Measurements from ENCODE around the gene TNFRSF1B.

Gene TNFRSF1B

GRCh38 chr1:12251442-12251841, 84.7 kb downstream of the TNFRSF1B start:
- H3K9me3 ChIP-seq, result no peaks in the 10 kb centered on the region
- no peak overlapping the region for H3K4me3 ChIP-seq
- H3K4me2 ChIP-seq, result no peak overlapping the region
- H3K4me1 ChIP-seq, result no peaks in the 10 kb centered on the region
- H3K27me3 ChIP-seq, result no peaks in the 10 kb centered on the region
- no peak overlapping the region for H3K9ac ChIP-seq
- peaks cover 95% of the 10 kb centered on the region for H3K36me3 ChIP-seq
- H4K20me1 ChIP-seq, result no peaks in the 10 kb centered on the region
- no peak overlapping the region for H3K27ac ChIP-seq
- no peak for TF ChIP-seq Cebpa-rat (IDR thresholded peaks at IDR 0.05)

- Histone ChIP-seq H3K27ac (no peak overlapping the region), H4K20me1 (no peaks in the 10 kb centered on the region), H3K4me1 (no peaks in the 10 kb centered on the region), H3K9me3 (no peaks in the 10 kb centered on the region), H3K36me3 (peaks cover 98% of the 10 kb centered on the region), H3K4me3 (no peak overlapping the region), H3K9ac (no peak overlapping the region), H3K27me3 (no peaks in the 10 kb centered on the region), H3K4me2 (no peak overlapping the region)
- TF ChIP-seq Cebpa-rat (IDR thresholded peaks at IDR 0.05), result no peak
These were observed 89.1 kb downstream of the TNFRSF1B start for GRCh38 chr1:12255913-12256312.

DNA sequence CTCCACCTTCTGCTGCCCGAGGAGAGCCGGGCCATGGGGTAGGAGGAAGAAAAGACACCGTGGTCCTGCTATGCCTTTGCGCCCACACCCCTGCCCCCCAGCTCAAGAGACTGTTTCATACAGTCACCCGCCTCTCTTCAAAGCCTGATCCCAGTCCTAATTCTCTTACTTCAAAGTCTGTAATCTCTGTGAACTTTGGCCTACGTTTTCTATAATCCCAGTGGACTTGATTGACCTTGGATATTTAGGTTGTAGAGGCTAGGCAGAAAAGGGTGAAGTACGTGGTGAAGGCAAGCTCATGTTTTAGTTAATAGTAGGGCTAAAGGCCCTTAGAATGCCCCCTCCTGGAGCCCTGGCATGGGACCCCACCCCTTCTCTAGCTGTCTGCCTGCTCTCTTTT, 91.5 kb downstream of the TNFRSF1B start:
- Histone ChIP-seq H3K9ac (no peak overlapping the region), H3K36me3 (peaks cover 99% of the 10 kb centered on the region)
- TF ChIP-seq Cebpa-rat (IDR thresholded peaks at IDR 0.05), result no peak

More for the DNA sequence above, 91.5 kb downstream of the TNFRSF1B start:
- Histone ChIP-seq H3K4me1 (no peaks in the 10 kb centered on the region), H3K4me2 (no peak overlapping the region), H4K20me1 (no peaks in the 10 kb centered on the region), H3K27ac (no peak overlapping the region), H3K4me3 (no peak overlapping the region), H3K27me3 (no peaks in the 10 kb centered on the region), H3K9me3 (peaks cover 8% of the 10 kb centered on the region)

Measured in BLaER1 (cell line).